Fibroblast of gingiva (primary cell): ENCODE results near the gene ARHGEF28.

ENCODE experiments used
- DNase-seq: peaks from one replicate; pipeline ENCODE4 v3.0.0-alpha.2; 2011; ENCODE audit warnings: low read depth

Gene ARHGEF28

DNA sequence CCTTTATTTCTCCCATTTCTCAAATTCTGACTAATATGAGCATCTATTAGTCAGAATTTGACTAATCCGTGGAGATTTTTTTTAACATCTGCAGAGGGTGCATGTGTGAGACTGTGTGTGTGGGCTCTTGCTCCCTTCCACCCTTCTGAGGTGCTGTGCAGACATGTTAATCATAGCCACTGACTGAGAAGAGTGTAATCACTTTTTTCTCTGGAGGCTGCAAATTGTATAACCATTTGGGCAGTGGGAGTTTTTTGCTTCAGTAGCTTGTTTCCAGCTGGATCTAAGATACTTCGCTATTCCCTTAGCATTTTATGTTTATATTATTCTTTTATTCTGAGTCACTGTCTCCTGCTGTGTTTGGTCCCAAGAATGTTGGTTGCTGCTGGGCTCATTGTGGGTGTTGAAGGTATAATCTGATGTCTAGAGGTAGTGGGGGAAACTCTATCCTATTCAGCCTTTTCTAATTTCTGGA is 66.2 kb downstream of the ARHGEF28 start:
- peak; percentile 57 for DNase-seq

DNA sequence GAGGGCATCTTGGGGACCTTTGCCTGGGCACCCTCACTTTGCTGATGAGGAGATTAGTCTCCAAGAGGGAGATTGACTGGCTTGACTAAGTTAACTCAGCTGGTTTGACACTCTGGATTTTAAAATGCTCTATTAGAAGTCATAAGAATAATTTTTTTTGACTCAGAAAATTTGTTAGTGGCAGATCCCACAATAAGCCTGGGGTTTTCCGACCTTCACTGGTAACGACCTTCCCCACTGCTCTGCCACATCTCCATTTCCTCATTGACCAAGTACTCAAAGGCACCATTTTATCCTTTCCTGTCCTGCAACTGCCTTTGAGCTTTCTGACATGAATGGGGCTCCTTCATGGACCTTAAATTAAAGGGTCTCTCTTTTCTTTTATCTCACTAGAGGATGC is 67.0 kb downstream of the ARHGEF28 start:
- no peak for DNase-seq

DNA sequence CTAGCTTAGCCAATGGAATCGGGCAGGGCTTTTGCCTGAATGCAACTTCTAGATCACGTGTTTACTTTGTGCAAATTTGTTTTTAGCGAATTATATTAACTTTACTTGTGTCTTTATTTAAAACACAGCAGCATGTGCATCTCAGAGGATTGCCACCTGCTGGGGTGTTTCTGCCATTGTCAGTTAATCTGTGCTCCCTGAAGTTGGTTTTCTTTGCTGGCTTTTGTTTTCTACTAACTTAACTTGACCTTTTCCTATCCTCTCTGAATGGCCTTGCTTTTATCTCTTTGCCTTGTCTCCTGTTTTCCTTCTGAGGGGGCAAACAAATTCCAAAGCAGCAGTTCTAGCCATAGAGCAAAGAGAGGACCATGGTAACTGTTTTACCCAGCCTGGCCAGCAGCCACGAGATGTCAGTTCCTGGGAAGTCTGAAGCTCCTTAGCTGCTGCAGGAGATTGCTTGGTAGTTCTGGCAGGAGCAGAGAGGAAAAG is 67.6 kb downstream of the ARHGEF28 start:
- DNase-seq, result peak; percentile 51

DNA sequence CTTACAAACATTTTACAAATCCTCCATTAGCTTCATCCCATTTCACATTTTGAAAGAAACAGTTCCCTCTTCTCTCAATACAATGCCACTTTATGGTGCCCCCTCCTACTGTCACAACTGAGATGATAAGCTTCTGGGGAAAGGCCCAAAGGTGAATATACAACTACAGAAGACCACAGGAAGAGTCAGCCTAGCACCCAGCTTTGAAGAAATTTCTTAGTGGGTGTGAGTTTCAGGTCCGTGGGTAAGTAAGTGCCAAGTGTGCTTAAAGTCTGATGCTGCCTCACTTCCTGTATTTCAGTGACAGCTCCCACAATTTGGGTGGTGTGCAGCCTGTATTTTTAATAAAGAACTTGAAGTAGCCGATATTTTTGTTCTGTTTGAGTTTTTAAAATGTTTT is 68.1 kb downstream of the ARHGEF28 start:
- DNase-seq, result no peak

DNA sequence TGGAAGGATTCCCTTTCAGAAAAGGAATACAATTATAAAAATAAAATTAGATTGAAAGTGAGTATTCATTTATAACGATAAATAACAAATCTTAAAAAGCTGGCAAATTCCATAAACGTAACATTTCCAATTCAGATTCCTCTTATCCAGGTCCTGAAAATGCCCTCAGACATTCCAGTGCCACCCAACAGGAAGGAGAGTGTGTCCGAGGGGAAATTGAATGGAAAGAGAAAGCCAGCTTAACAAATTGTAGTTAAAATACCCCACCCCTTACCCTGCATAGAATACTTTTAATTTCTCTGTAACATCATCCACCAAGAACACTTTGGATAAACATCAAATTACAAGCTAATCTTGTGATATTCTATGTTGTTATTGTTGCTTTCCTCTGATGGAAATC is 72.0 kb downstream of the ARHGEF28 start:
- no peak for DNase-seq

DNA sequence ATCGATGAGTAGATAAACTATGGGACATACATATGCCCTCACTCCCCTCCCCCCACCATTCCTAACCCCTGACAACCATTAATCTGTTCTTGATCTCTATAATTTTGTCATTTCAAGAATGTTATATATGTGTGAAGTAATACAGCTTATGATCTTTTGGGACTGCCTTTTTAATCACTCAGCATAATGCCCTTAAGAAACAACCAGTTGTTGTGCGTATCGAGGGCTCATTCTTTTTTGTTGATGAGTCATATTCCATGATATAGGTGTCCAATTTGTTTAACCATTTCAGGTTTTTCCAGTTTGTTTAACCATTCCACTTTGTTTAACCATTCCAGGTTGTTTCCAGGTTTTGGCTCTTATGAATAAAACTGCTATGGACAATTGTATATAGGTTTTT is 75.6 kb downstream of the ARHGEF28 start:
- DNase-seq, result peak; percentile 7

DNA sequence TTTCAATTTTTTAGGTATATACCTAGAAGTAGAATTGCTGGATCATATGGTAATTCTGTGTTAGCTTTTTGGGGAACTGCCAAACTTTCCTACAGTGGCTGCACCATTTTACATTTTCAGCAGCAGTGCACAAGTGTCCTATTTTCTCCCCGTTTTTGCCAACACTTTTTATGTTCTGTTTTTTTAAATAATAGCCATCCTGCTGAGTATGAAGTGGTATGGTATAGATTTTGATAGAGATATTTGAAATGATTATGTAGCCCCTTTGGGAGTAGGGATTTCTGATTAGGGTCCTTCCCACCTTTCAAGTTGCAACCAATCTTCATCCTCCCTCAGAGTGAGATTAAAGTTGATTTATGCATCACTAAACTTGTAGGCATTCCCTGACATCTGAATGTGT is 76.5 kb downstream of the ARHGEF28 start:
- no peak for DNase-seq

DNA sequence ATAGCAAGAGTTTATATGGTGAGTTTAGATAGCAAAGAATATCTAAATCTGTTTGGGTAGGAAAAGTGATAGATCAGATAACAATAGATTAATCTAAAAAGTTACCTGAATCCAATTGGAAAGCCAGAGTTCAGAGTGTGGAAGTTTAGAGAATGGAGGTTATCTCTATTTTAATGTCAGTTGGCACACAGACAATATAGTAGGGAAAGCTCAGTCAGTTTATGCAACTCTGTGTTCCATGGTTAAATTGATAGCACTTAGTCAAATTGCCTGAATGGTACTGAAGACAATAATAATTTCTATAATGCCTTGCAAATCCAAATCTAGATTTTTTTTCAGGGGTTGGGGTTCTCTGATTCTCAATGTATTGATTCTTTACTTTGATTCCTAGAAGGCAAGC is 77.0 kb downstream of the ARHGEF28 start:
- DNase-seq, result no peak

DNA sequence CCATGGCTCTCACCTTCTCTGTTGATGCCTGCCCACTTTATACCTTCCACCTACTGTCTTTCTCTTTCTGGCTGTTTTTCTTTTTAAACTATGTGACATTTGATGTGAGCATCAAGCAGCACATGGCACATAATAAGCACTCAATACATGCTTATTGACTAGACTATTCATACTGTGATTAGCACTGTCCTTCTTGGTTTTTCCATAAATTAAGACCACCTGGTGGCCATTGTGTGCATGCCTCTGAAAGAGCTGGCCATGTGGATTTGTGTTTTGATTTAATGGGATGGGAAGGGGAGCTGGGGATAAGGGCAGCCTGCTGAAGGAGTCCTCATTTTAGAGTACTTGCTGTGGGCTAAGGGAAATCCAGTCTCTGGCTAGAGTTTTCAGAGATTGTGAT is 79.4 kb downstream of the ARHGEF28 start:
- no peak for DNase-seq

DNA sequence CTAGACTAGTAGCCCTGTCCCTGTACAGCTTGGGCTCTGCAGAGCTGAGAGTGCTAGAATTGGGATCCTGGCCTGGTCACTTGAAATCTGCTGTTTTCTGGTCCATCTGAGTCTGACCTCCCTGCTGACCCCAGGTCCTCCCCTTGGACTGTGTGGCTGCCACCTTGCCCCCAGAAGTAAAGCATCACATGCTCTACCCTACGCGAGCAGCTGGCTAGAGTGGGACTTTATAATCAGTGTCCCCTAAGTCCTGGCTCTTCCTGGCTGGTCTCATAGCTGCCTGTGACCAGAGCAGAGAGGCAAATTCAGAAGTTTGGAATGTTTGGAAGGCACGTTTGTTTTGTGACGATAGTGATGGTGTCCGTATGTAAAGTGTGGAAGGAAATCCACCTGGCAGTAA is 81.0 kb downstream of the ARHGEF28 start:
- DNase-seq, result no peak

DNA sequence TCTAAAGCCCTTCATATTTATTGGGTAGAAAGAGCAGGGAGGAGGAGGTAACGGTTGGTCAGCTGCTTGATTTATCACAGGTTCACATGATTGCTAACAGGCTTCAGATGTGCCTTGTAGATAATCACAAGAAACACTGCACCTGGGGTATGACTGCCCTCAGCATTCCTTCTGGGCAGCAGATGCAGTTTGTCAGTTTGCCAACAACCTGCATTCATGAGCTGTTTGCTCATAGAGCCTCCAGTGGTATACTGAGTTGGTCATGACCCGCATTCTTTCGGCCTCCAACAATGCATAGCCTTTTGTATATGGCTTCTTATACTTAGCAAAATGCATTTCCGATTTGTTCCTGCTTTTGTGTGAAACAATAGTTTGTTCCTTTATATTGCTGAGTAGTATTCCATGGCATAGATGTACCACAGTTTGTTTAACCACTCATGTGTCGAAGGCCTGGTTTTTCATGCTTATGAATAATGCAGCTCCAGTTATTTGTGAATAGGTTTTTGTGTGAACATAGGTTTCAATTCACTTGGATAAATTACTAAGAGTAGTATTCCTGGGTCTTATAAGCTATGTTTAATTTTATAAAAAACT is 83.6 kb downstream of the ARHGEF28 start:
- no peak for DNase-seq

DNA sequence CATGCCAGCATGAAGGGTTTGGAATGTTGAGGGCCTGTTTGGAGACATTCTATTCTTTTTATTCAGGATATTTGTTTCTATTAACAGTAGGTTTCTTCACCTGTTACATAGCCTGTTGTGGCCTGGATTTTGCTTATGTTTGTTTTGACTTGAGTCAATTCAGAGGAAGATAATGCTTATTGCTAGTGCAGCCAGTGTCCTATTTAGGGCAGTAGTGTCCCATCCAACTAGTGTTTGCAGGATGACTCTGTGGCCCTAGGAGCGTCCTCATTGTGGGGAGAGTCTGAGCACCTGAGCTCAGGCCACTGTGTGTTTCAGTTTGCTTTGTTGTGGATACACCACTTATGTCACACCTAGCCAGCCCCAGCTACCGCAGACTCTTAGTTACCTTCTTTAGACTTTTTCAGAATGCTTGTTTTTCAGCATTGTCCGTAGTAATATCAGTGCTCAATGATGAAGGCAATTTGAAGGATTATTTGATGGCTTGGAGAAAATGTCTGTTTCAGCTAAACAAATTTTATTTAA is 90.3 kb downstream of the ARHGEF28 start:
- no peak for DNase-seq

DNA sequence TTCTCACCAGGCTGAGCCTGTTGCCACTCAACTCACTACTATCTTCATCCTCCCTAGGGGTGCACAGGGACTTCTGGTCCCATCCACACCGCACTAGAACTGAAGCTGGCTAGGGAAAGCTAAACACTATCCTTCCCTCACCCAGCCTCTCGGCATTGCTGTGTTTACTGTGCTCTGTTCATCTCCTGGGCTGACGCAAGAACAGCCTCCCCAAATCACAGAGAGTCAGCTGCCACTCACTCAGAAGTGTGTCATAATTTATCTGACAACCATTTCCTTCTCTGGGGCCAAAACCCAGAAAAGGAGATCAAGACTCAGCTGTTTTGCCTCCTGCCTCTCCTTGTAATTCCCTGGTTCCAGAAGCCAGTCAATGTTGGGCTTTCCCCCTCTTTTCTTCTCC is 92.8 kb downstream of the ARHGEF28 start:
- no peak for DNase-seq

DNA sequence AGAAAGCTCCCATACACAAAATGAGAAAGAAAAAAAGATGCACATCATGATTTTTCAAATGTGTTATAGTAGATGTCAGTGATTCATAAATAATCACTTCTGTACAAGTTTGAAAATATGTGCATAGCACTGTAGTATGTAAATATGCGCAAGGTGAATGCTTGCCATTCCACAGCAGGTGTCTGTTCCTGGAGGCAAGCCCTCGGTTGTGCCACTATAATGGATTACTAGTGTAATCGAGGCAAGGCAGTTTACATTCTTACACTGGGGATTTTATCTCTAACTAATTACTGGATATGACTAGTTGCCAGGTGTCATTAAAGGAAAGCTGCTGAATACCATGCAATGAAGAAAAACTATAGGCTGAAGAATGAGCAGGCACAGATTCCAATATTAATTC is 93.6 kb downstream of the ARHGEF28 start:
- DNase-seq, result no peak

DNA sequence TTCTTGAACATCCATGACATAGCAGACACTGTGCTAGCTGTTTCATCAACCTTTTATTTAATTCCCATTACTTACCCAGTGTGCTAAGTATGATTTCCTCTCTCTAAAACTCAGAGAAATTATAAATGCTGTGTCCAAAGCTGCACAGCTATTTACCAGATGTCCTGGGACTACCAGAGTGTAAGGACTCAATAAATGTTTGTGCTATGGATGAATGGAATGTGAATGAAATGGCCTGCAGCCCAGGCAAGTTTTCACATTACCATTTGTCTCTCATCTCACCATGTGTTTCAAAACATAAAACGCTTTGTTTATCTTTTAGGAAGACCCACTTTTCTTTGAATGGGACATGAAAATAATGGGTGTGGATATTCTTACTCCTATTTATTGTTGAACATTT is 96.2 kb downstream of the ARHGEF28 start:
- peak; percentile 67 for DNase-seq

DNA sequence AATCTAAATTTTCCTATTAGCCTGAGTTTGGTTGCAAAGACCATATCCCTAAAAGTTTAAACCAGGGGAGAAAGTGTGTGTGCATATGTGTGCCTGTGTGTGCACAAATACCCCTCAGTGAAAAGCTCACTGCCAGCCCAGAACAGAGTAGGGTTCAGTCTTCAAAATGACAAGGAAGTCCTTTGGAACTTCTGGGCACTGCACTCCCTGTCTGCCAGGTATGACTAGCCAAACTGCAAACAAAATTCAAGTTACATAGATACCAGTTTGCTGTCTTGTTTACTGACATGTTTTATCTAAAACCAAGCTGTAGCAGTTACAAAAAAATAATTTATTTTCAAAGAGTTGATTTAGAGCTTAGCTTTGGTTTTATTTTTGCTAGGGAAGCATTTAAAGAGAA is 100.1 kb downstream of the ARHGEF28 start:
- DNase-seq, result no peak

DNA sequence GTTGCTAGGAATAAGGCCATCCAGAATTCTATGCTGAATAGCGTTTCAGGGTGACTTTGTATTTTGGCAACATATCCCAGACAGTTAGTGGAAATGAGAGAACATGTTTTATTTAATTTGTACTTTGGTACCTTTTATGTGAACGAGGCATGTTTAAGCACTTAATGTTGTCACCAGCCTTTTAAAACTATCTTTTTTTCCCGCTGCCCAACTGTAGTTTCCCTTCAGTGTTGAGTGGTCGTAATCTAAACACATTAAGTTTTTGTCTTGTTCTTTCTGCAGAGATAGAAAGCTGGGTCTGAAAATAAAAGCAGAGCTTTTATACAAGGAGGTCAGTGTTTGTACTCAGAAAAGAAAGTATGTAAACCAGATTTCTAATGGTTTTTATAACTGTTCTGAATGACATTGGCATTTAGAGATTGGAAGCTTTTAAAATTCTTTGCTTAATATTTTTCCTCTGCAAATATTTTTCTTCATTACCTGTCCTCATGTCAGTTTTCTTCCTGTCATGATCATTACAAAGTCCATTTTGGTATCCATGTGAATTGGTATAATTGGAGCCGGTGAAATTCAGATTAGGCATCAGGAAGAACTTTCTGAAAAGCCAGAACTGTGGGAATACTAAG is 100.7 kb downstream of the ARHGEF28 start:
- no peak for DNase-seq

DNA sequence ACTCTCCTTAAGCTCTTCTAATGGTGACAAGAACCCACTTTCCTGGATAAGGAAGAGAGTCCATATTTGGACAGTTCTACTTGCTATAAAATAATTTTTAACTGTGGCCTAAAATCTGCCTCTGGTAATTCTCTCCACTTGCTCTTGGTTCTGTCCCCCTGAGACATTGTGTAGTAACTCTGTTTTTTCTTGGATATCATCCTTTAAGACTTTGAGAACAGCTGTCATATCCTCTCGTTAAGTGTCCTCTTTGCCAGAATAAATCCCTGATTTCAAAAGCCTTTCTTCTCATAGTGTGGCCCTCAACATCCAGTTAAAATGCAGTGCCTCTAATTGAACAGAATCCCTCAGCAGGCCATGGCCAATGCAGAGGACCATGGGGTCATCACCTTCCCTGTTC is 101.5 kb downstream of the ARHGEF28 start:
- peak; percentile 13 for DNase-seq

DNA sequence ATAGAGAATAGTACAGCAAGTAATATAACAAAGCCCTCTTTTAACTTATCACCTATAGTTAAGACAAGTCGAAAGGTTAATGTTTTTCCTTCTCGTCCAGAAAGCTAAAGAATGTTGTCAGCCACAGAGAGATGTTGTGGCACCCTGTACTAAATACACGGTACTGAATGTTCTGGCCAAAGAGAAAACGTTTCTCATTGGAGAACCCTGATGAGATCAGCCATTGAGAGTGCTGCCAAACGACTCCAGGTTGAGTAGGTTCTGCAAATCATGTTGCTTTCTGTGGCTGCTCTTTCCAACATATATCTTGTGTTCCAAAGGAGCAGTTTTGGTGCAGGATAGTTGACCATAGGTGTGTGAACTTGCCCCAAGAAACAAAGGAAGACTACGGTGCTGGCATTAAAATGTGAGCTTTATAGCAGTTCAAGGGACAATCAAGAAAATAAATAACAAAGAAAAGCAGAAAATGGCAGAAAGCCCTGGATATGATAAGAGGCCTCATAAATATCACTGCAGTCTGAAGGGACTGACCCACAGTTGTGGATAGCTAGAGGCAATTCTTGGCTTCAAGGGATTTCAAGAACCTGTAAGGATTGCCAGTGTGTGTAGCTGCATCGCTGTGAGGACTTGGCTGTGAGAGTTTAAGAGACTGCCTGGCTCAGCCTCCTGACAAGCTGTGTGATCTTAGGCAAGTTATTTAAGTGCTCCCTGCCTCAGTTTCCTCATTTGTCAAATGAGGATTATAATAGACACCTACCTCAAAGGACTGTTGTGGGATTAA is 102.7 kb downstream of the ARHGEF28 start:
- no peak for DNase-seq

DNA sequence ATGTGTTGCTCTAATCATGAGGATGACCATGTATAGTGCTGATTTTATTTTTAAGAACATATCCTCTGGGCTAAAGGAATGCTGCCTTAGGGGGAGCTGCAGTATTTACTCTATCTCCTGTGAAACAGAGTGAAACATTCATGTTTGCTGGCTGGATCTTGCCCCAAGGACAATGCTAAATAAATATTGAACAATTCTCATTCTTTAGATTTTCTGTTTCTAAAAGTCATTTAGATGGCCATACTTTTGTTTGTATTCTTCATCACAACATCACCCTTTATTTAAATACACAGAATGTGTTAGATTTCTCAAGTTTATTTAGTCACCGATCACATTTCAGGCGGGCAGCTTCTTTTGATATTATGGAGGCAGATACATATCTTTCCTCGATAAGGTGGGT is 103.3 kb downstream of the ARHGEF28 start:
- peak; percentile 37 for DNase-seq

DNA sequence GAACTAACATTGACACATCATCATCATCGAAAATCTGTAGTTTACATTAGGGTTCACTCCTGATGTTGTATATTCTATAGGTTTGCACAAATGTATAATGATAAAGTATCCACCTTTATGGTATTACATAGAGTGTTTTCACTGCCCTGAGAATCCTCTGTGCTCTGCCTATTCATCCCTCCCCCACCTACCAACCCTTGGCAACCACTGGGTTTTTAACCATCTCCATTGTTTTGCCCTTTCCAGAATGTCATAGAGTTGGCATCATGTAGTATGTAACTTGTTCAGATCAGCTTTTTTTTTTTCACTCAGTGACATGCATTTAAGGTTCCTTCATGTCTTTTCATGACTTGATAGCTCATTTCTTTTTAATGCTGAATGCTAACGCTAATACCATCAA is 106.0 kb downstream of the ARHGEF28 start:
- DNase-seq, result no peak

DNA sequence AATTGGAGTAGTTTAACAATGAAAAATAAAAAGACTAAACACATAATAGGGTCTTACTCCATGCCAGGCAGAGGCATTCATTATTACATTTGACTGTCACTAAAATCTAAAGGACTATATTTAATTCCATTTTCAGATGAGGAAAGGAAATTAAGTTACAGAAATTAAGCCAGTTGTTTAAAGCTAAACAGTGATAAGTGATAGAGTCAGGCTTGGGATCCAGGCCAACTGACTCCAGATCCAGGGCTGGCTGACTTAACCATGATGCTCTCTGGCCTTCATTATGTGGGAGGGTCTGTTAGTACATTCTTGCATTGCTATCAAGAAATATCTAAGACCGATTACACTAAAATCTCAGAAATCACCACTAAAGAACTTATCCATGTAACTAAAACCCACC is 107.2 kb downstream of the ARHGEF28 start:
- no peak for DNase-seq
